ENCODE results near the gene ST6GALNAC2.

DNA sequence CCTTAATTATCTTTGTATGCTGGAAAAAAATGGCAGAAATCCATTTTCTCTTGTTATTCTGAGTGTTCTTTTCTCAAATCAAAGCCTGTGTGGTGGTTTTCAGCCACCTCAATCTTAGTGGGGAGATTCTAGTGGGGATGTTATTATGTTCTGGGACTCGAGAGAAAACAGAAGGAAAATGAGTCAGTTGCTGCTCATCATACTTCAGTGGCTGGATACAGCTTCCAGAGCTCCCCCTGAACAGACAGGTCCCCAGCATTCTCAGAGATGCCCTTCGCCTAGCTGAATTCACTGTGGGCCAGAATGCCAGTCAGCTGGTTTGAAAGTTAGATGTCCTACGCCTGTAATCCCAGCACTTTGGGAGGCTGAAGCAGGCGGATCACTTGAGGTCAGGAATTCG is 49.4 kb upstream of the ST6GALNAC2 start:
- TF ChIP-seq, protein P1, sequence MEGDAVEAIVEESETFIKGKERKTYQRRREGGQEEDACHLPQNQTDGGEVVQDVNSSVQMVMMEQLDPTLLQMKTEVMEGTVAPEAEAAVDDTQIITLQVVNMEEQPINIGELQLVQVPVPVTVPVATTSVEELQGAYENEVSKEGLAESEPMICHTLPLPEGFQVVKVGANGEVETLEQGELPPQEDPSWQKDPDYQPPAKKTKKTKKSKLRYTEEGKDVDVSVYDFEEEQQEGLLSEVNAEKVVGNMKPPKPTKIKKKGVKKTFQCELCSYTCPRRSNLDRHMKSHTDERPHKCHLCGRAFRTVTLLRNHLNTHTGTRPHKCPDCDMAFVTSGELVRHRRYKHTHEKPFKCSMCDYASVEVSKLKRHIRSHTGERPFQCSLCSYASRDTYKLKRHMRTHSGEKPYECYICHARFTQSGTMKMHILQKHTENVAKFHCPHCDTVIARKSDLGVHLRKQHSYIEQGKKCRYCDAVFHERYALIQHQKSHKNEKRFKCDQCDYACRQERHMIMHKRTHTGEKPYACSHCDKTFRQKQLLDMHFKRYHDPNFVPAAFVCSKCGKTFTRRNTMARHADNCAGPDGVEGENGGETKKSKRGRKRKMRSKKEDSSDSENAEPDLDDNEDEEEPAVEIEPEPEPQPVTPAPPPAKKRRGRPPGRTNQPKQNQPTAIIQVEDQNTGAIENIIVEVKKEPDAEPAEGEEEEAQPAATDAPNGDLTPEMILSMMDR (IDR thresholded peaks at IDR 0.05), result no peak
- TF ChIP-seq POLR2A (IDR thresholded peaks at IDR 0.05) (no peak), POLR2AphosphoS5 (IDR thresholded peaks at IDR 0.05) (no peak)

Measured in stomach (tissue), 4 donors.